Peyer's patch (tissue), 4 donors: ENCODE results near the gene TMEM147.

ENCODE experiments used
- POLR2A ChIP-seq, 2 donors: fragments of 450-650 bp; IDR thresholded peaks; one replicate each; pipeline ENCODE4 v1.5.1; 2017; ENCODE audit warnings: antibody characterized with exemption in 2 of 2, mild to moderate bottlenecking in 2 of 2, moderate library complexity in 2 of 2
- TF ChIP-seq, protein P1 (sequence below), 6 experiments: fragments of 450-650 bp in 4 of 6; fragments of 200-600 bp in 2 of 6; sonication (generic) in 1 of 6; IDR thresholded peaks; one replicate each; pipeline ENCODE4 v1.5.1; 2017 to 2019; ENCODE audit warnings: antibody characterized with exemption in 6 of 6, mild to moderate bottlenecking in 3 of 6, moderate library complexity in 1 of 6

GRCh38 chr19:35543280-35544109 lies 1.9 kb upstream of the TMEM147 start:
- no peak for TF ChIP-seq POLR2A (IDR thresholded peaks at IDR 0.05)
- TF ChIP-seq, protein P1, sequence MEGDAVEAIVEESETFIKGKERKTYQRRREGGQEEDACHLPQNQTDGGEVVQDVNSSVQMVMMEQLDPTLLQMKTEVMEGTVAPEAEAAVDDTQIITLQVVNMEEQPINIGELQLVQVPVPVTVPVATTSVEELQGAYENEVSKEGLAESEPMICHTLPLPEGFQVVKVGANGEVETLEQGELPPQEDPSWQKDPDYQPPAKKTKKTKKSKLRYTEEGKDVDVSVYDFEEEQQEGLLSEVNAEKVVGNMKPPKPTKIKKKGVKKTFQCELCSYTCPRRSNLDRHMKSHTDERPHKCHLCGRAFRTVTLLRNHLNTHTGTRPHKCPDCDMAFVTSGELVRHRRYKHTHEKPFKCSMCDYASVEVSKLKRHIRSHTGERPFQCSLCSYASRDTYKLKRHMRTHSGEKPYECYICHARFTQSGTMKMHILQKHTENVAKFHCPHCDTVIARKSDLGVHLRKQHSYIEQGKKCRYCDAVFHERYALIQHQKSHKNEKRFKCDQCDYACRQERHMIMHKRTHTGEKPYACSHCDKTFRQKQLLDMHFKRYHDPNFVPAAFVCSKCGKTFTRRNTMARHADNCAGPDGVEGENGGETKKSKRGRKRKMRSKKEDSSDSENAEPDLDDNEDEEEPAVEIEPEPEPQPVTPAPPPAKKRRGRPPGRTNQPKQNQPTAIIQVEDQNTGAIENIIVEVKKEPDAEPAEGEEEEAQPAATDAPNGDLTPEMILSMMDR (IDR thresholded peaks at IDR 0.05): no peak
